Osteoblast (primary cell): ENCODE data around the gene NYNRIN. TPM values are rescaled to one million over a fixed set of nuclear protein-coding genes. Genes with fewer than 3 reads are reported as not detected.
A peak's percentile ranks its signal among the peaks of the same experiment; 100 is the strongest.

Experiments used
- DNase-seq: peaks from one replicate; pipeline ENCODE4 v3.0.0; 2011; ENCODE audit warnings: low spot score, mixed read lengths; ENCODE audit not compliant: insufficient read length; ENCODE audit errors: missing footprints
- H2AFZ ChIP-seq: 2 replicates; pipeline ENCODE4 v1.6.0; 2011; ENCODE audit warnings: mild to moderate bottlenecking, low read length
- H3K27ac ChIP-seq: 2 replicates; pipeline ENCODE4 v1.5.1; 2011; ENCODE audit warnings: mild to moderate bottlenecking, low read depth, low read length, moderate library complexity
- H3K27me3 ChIP-seq: 2 replicates; pipeline ENCODE4 v1.6.0; 2012; ENCODE audit warnings: mild to moderate bottlenecking, control low read depth, inconsistent platforms, low read length, moderate library complexity; ENCODE audit not compliant: insufficient read depth
- H3K36me3 ChIP-seq: 2 replicates; pipeline ENCODE4 v1.5.1; 2011; ENCODE audit warnings: mild to moderate bottlenecking, low read length, control low read depth, moderate library complexity; ENCODE audit not compliant: insufficient read depth
- H3K4me1 ChIP-seq: 2 replicates; pipeline ENCODE4 v1.5.1; 2011; ENCODE audit warnings: mild to moderate bottlenecking, low read length, control low read depth, moderate library complexity; ENCODE audit not compliant: insufficient read depth
- H3K4me2 ChIP-seq: 2 replicates; pipeline ENCODE4 v1.6.0; 2011; ENCODE audit warnings: mild to moderate bottlenecking, low read length; ENCODE audit not compliant: insufficient read depth
- H3K4me3 ChIP-seq: fragments of 200-600 bp; sonication (generic); 3 replicates; pipeline ENCODE4 v1.5.1; 2012; ENCODE audit warnings: mild to moderate bottlenecking, low read length, inconsistent platforms; ENCODE audit not compliant: insufficient read depth
- H3K79me2 ChIP-seq: 2 replicates; pipeline ENCODE4 v1.6.0; 2012; ENCODE audit warnings: mild to moderate bottlenecking, low read length, control low read depth, inconsistent platforms; ENCODE audit not compliant: insufficient read depth
- H3K9me3 ChIP-seq: 2 replicates; pipeline ENCODE4 v1.5.1; 2011; ENCODE audit warnings: low read depth, low read length, control low read depth
- H4K20me1 ChIP-seq: 2 replicates; pipeline ENCODE4 v1.6.0; 2012; ENCODE audit warnings: mild to moderate bottlenecking, low read length, control low read depth; ENCODE audit not compliant: insufficient read depth
- CTCF ChIP-seq: IDR thresholded peaks from 2 replicates; pipeline ENCODE4 v1.5.1; 2011; ENCODE audit warnings: mild to moderate bottlenecking, low read depth, low read length, moderate library complexity; ENCODE audit errors: extremely low read depth
- total RNA-seq: library from RNA; depleted of rRNA; stranded (reverse); fragments of >200 nt; gene quantifications from 2 replicates; pipeline ENCODE4 v1.2.3, GENCODE V29; 2012

NYNRIN gene
- total RNA-seq, 1 donor = 7.2 TPM

- Histone ChIP-seq H3K36me3 (peaks cover 2% of the 10 kb centered on the region), H3K4me3 (peak overlapping the region; percentile 90), H3K27ac (peak overlapping the region; percentile 99), H3K4me2 (peak overlapping the region; percentile 95), H2AFZ (peak overlapping the region; percentile 76), H4K20me1 (peaks cover 4% of the 10 kb centered on the region), H3K4me1 (peaks cover 65% of the 10 kb centered on the region), H3K9me3 (no peaks in the 10 kb centered on the region), H3K79me2 (peaks cover 21% of the 10 kb centered on the region), H3K27me3 (no peaks in the 10 kb centered on the region)
- DNase-seq = peak; percentile 27
- TF ChIP-seq CTCF = no peak
These were observed 34.0 kb upstream of the NYNRIN start for GRCh38 chr14:24364841-24365240.

GRCh38 chr14:24365600-24366412 lies 33.0 kb upstream of the NYNRIN start:
- peaks cover 28% of the 10 kb centered on the region for H3K79me2 ChIP-seq
- peaks cover 12% of the 10 kb centered on the region for H3K36me3 ChIP-seq
- peaks cover 10% of the 10 kb centered on the region for H4K20me1 ChIP-seq
- peak; percentile 88 for DNase-seq
- no peaks in the 10 kb centered on the region for H3K9me3 ChIP-seq
- TF ChIP-seq CTCF = peak; percentile 85
- peak overlapping the region; percentile 76 for H2AFZ ChIP-seq
- peak overlapping the region; percentile 95 for H3K4me2 ChIP-seq
- no peaks in the 10 kb centered on the region for H3K27me3 ChIP-seq
- H3K4me3 ChIP-seq = peak overlapping the region; percentile 90
- H3K27ac ChIP-seq = peak overlapping the region; percentile 99
- peaks cover 70% of the 10 kb centered on the region for H3K4me1 ChIP-seq

GRCh38 chr14:24366413-24366720 lies 32.4 kb upstream of the NYNRIN start:
- DNase-seq = no peak
- H4K20me1 ChIP-seq = peaks cover 15% of the 10 kb centered on the region
- peak overlapping the region; percentile 95 for H3K4me2 ChIP-seq
- H3K4me1 ChIP-seq = peaks cover 70% of the 10 kb centered on the region
- H3K36me3 ChIP-seq = peaks cover 17% of the 10 kb centered on the region
- H3K9me3 ChIP-seq = no peaks in the 10 kb centered on the region
- peaks cover 31% of the 10 kb centered on the region for H3K79me2 ChIP-seq
- no peaks in the 10 kb centered on the region for H3K27me3 ChIP-seq
- peak overlapping the region; percentile 99 for H3K27ac ChIP-seq
- no peak overlapping the region for H2AFZ ChIP-seq
- TF ChIP-seq CTCF = no peak
- H3K4me3 ChIP-seq = peak overlapping the region; percentile 90

- Histone ChIP-seq H3K4me2 (peak overlapping the region; percentile 95), H4K20me1 (peaks cover 17% of the 10 kb centered on the region), H3K4me1 (peaks cover 69% of the 10 kb centered on the region), H3K4me3 (peak overlapping the region; percentile 90), H3K9me3 (no peaks in the 10 kb centered on the region), H2AFZ (peak overlapping the region; percentile 96), H3K27ac (peak overlapping the region; percentile 99), H3K36me3 (peaks cover 20% of the 10 kb centered on the region), H3K27me3 (no peaks in the 10 kb centered on the region), H3K79me2 (peaks cover 33% of the 10 kb centered on the region)
- peak; percentile 97 for DNase-seq
- no peak for TF ChIP-seq CTCF
These were observed 31.9 kb upstream of the NYNRIN start for GRCh38 chr14:24366721-24367513.
